ENCODE results near the gene ARID5B.

GRCh38 chr10:62093863-62094291 is 192.4 kb downstream of the ARID5B start:
- TF ChIP-seq ZNF398 (tag by site-specific recombination; IDR thresholded peaks at IDR 0.05) (no peak), ZNF354C (tag by site-specific recombination; IDR thresholded peaks at IDR 0.05; ENCODE audit: borderline replicate concordance, low read depth) (no peak), ZNF148 (tag by site-specific recombination; IDR thresholded peaks at IDR 0.05; ENCODE audit: borderline replicate concordance) (no peak), CTCF (tag by site-specific recombination; IDR thresholded peaks at IDR 0.05) (no peak), ZNF510 (tag by site-specific recombination; IDR thresholded peaks at IDR 0.05; ENCODE audit: insufficient replicate concordance) (no peak), ZBTB48 (tag by site-specific recombination; IDR thresholded peaks at IDR 0.05) (no peak), GLI2 (tag by site-specific recombination; IDR thresholded peaks at IDR 0.05; ENCODE audit: borderline replicate concordance, low read depth) (no peak), ZNF362 (tag by site-specific recombination; IDR thresholded peaks at IDR 0.05) (no peak), ZNF791 (tag by site-specific recombination; IDR thresholded peaks at IDR 0.05) (no peak), PBX3 (CRISPR knock-in tag; IDR thresholded peaks at IDR 0.05) (no peak), BCL11A (tag by site-specific recombination; IDR thresholded peaks at IDR 0.05; ENCODE audit: low read depth) (no peak)

Data from HEK293 (cell line).